Psoas muscle (tissue), 8 donors: ENCODE results near the gene MRAP. TPM values are rescaled to one million over a fixed set of nuclear protein-coding genes. Genes with fewer than 3 reads are reported as not detected.

Source experiments
- ATAC-seq, 4 donors: fragments of 200-7000 bp; cut with Tn5 transposase; one replicate each; pipeline ENCODE4 v1.9.1; 2020; ENCODE audit warnings: moderate library complexity in 3 of 4, mild to moderate bottlenecking in 2 of 4
- DNase-seq, 2 donors: peaks; one replicate each; pipeline ENCODE4 v3.0.0-alpha.2; 2020
- H3K27ac ChIP-seq: fragments of 200-600 bp; one replicate; pipeline ENCODE4 v1.8.0; 2022
- H3K27me3 ChIP-seq, 3 donors: fragments of 200-600 bp in 1 of 3; one replicate each; pipeline versions ENCODE4 v1.6.1 to v1.8.0; 2013 to 2022; ENCODE audit warnings: low read length in 2 of 3, mild to moderate bottlenecking in 2 of 3, moderate library complexity in 1 of 3; ENCODE audit not compliant: insufficient read depth in 3 of 3
- H3K36me3 ChIP-seq, 2 donors: fragments of 200-600 bp in 1 of 2; one replicate each; pipeline versions ENCODE4 v1.6.1 to v1.8.0; 2013 to 2022; ENCODE audit warnings: low read depth in 1 of 2, mild to moderate bottlenecking in 1 of 2, moderate library complexity in 1 of 2; ENCODE audit not compliant: insufficient read depth in 1 of 2
- H3K4me1 ChIP-seq: fragments of 200-600 bp; one replicate; pipeline ENCODE4 v1.8.0; 2022
- H3K4me3 ChIP-seq: fragments of 200-600 bp; one replicate; pipeline ENCODE4 v1.8.0; 2022; ENCODE audit warnings: mild to moderate bottlenecking
- H3K9me3 ChIP-seq: fragments of 200-600 bp; one replicate; pipeline ENCODE4 v1.8.0; 2022
- WGBS, 3 donors: extraction: QIAGEN DNeasy Blood & Tissue Kit; methylation state at CpG; one replicate each; pipeline versions ENCODE4 v1.1.6 to v1.1.7; 2013; 5-methylcytosine and 5-hydroxymethylcytosine counted together
- intact Hi-C, 2 donors: fragments of 100-400 bp; cut with DNase I; formaldehyde crosslinking; loops; one replicate each; pipeline versions ENCODE4 v1.11.0 to v1.14.2; 2022
- polyA plus RNA-seq, 3 donors: library from polyadenylated mRNA; stranded (reverse); fragments of 200-250 nt; gene quantifications; one replicate each; pipeline ENCODE4 v1.2.3, GENCODE V29; 2013
- total RNA-seq, 4 donors: library from RNA; stranded (reverse); fragmentation: NEBNext Ultra II Directional in 2 of 4; extraction: Animal tissue kit (Norgen Biotek cat#: 25700) in 2 of 4; gene quantifications; one replicate each; pipeline versions ENCODE4 v1.2.1 to v1.2.4, GENCODE V29; 2021 to 2023
- TF ChIP-seq, protein P1 (sequence below): fragments of 200-600 bp; IDR thresholded peaks from one replicate; pipeline ENCODE4 v1.8.0; 2022; ENCODE audit warnings: antibody characterized with exemption
- donor health status: healthy with polysubstance abuse.
- donor health status: DM: no; HTN: no; CAD: no; lungs with moderate emphysema.
- donor health status: Bipolar disorder and iron deficiency.
- donor health status: healthy.
- donor health status: DM: yes; HTN: yes; CAD: no.
- donor health status: DM: no; HTN: no; CAD: no.
- donor health status: DM: no; HTN: no; CAD: no.
- donor health status: DM: yes; HTN: yes; CAD: no.

MRAP gene
- total and polyA plus RNA-seq, 7 donors, result 0.16 to 3.1 (median 0.37) TPM; not detected in 2

DNA sequence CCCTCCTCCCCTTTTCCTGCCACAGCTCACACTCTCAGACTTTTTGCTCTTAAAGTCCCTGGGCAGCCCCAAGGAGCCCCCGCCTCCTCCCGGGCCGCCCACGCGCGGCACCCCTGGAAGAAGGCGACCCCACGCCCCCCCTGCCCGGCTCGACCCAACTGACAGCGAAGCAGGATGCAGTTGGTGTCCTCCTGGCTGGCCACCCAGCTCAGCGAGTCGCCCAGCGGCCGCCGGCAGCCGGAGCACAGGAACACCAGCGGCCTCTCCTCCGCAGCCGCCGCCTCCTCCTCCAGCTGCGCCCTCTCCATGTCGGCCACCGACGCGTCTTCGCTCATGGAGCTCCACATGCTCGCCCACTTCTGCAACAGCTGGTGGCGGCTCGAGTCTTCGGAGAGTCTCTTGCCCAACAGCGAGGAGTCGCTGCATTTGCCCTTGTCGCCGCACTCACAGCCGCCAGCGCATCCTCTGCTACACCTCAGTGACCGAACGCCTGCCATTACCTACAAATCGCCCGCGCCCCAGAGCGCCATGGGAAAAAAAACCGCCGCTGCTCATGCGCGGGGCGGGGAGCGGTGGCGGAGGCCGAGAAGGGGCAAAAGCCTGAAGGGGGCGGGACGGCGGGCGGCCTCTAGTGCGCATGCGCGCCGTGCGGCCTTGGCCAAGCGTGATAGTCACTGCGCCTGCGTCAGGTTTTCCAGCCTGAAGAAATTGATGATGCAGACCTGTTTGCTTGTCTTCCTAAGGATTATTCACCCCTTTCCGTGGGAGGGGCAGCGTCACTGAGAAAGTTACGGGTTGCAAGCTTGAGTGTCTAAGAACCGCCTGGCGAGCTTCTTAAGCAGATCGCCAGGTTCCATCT lies 19.9 kb upstream of the MRAP start, which contains the start of gene MIS18A:
Gene MIS18A (minus strand): TSS at position 532 of the 859 bp plus-strand sequence. CDS start 35 bp downstream, at position 497.
- intact Hi-C loops, result no loop called here
- Histone ChIP-seq H3K36me3 (peaks cover 3 to 6% of the 10 kb centered on the region in 2 donors), H3K27ac (peak within 1 kb of the TSS; percentile 57), H3K4me3 (peak within 1 kb of the TSS; percentile 80), H3K27me3 (no peaks in the 10 kb centered on the region), H3K4me1 (peaks cover 9% of the 10 kb centered on the region), H3K9me3 (no peaks in the 10 kb centered on the region)
- peak; percentile 95 to 98 for DNase-seq
- 0% methylated on average over 61 to 69 of the region's 69 CpGs for WGBS, 3 donors
- ATAC-seq, result peak; percentile 97 to 100 (median 98)
- TF ChIP-seq, protein P1, sequence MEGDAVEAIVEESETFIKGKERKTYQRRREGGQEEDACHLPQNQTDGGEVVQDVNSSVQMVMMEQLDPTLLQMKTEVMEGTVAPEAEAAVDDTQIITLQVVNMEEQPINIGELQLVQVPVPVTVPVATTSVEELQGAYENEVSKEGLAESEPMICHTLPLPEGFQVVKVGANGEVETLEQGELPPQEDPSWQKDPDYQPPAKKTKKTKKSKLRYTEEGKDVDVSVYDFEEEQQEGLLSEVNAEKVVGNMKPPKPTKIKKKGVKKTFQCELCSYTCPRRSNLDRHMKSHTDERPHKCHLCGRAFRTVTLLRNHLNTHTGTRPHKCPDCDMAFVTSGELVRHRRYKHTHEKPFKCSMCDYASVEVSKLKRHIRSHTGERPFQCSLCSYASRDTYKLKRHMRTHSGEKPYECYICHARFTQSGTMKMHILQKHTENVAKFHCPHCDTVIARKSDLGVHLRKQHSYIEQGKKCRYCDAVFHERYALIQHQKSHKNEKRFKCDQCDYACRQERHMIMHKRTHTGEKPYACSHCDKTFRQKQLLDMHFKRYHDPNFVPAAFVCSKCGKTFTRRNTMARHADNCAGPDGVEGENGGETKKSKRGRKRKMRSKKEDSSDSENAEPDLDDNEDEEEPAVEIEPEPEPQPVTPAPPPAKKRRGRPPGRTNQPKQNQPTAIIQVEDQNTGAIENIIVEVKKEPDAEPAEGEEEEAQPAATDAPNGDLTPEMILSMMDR, result no peak

DNA sequence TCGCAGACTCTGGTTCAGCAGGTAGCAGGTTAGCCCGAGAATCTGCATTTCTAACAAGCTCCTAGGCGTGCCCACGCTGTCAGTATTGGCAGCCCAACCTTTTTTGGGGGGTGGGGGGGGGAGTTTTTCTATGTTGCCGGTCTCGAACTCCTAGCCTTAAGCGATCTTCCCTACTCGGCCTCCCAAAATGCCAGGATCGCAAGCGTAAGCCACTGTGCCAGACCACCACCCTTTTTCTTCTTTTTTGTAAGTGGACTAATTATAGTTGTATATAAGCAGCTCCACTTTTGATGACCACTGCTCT lies 19.3 kb upstream of the MRAP start:
- H3K4me3 ChIP-seq, result peak overlapping the region; percentile 80
- peaks cover 0 to 6% of the 10 kb centered on the region in 2 donors for H3K36me3 ChIP-seq
- peaks cover 9% of the 10 kb centered on the region for H3K4me1 ChIP-seq
- peak overlapping the region; percentile 57 for H3K27ac ChIP-seq
- ATAC-seq, result no peak
- H3K9me3 ChIP-seq, result no peaks in the 10 kb centered on the region
- TF ChIP-seq, protein P1, result no peak
- intact Hi-C loops, result no loop called here
- H3K27me3 ChIP-seq, result no peaks in the 10 kb centered on the region
- DNase-seq, result no peak
- WGBS, 3 donors, result 5 to 8% (median 7%) methylated on average over 10 of the region's 10 CpGs

DNA sequence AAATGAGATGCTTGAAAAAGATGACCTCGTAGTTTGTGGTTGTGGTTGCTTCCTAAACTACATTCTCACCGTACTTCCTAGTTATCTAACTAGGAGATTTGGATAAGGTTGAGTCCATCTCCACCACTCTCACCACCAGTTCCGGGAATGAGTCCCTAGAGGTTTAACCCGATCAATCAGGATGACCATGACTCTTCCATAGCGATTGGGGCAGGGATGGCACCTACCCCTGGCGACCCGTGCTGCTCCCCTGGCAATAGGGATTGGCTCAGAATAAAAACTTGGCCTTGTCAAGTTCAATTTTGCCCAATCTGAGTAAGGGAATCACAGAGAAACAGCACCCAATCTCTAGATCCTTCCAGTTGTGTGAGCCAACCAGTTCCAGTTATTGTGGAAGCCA lies 17.1 kb upstream of the MRAP start:
- DNase-seq, result no peak

DNA sequence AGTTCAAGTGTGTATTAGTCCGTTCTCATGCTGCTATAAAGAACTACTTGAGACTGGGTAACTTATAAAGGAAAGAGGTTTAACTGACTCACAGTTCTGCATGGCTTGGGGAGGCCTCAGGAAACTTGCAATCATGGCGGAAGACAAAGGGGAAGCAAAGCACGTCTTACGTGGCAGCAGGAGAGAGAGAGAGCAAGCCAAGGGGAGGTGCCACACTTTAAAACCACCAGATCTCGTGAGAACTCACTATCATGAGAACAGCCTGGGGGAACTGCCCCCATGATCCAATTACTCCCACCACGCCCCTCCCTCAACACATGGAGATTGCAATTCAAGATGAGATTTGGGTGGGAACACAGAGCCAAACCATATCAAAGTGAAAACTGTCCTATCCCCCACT lies 15.7 kb upstream of the MRAP start:
- DNase-seq (no peak), ATAC-seq (no peak)
- Histone ChIP-seq H3K27me3 (no peaks in the 10 kb centered on the region), H3K4me1 (peaks cover 5% of the 10 kb centered on the region), H3K27ac (no peak overlapping the region), H3K36me3 (peaks cover 0 to 6% of the 10 kb centered on the region in 2 donors), H3K9me3 (no peaks in the 10 kb centered on the region), H3K4me3 (no peak overlapping the region)
- intact Hi-C loops, result no loop called here
- TF ChIP-seq, protein P1, result no peak
- 80 to 86% (median 81%) methylated on average over 6 of the region's 6 CpGs for WGBS, 3 donors

More for the DNA sequence above, 17.1 kb upstream of the MRAP start:
- H3K27ac ChIP-seq, result no peak overlapping the region
- no peaks in the 10 kb centered on the region for H3K27me3 ChIP-seq
- no peaks in the 10 kb centered on the region for H3K9me3 ChIP-seq
- TF ChIP-seq, protein P1, result no peak
- H3K36me3 ChIP-seq, result peaks cover 0 to 6% of the 10 kb centered on the region in 2 donors
- intact Hi-C loops, result no loop called here
- 86 to 90% (median 86%) methylated on average over 7 of the region's 7 CpGs for WGBS, 3 donors
- H3K4me1 ChIP-seq, result peaks cover 9% of the 10 kb centered on the region
- no peak for ATAC-seq
- H3K4me3 ChIP-seq, result no peak overlapping the region
